Heart left ventricle (tissue), 13 donors: ENCODE measurements around the gene SAPCD1.

ENCODE experiments used
- CTCF ChIP-seq, 12 donors: fragments of 200-600 bp; sonication (generic) in 4 of 12; IDR thresholded peaks; one replicate each; pipeline versions ENCODE4 v1.5.0 to v1.8.0; 2018 to 2022; ENCODE audit warnings: antibody characterized with exemption in 12 of 12, mild to moderate bottlenecking in 5 of 12
- POLR2A ChIP-seq, 2 donors: fragments of 450-650 bp; IDR thresholded peaks; one replicate each; pipeline ENCODE4 v1.6.1; 2017; ENCODE audit warnings: antibody characterized with exemption in 2 of 2, mild to moderate bottlenecking in 2 of 2, moderate library complexity in 2 of 2
- donor health status: ischemic (EF 13 %, LVEDD 7.1; RV severe dilation, severe dysfunction).
- donor health status: DM: no; HTN: yes; CAD: no.
- donor health status: DM: no; HTN: no; CAD: no.
- donor health status: ischemic (EF 25% LVEDD 6.9; RV normal size, moderate dysfunction).
- donor health status: ischemic (EF 25% LVEDD 5.7; RV mildly dilated, moderate dysfunction).
- donor health status: ischemic (EF 35%, LVEDD 5.7; RV mildly dilated, moderate dysfunction).
- donor health status: nonischemic (EF 11% LVEDD 7.7; RV severe dilation, severe dysfunction).
- donor health status: DM: yes; HTN: yes; CAD: no.
- donor health status: PGD.
- donor health status: ischemic (EF 29% LVEDD 5.4; RV normal size, mild dysfunction).
- donor health status: nonischemic (EF 23%, LVEDD 6.1; RV moderate dilation, normal function).

DNA sequence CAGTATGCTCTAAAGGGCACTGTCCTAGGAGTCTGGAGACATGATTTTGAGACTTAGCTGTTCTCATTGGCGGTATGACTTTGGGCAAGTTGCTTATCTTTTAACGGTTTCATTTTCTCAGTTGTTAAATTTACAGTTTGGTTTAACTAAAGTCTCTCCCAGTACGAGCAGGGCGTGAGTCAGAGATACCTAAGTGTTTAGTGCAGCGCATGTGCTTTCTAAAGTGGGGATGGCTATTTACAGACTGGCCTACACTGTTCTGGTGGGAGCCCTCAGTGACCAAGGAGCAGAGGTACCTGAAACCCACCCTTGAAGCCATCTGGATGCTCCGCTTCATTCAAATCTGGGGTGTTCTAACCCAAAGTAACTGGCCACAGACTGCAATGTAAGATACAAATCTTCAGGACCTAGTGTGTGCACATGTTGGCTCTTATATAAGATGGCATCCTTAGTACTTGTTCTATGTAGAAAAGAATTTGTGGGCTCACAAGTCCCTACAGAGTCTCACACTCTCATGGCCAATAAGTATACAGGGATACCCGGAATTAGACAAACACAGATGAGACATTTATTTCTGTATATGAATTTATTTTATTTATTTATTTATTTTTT lies 11.9 kb upstream of the SAPCD1 start:
- TF ChIP-seq CTCF (IDR thresholded peaks at IDR 0.05) = no peak
- TF ChIP-seq POLR2A (IDR thresholded peaks at IDR 0.05) = no peak
